ENCODE results near the gene SGCA. TPM values are rescaled to one million over a fixed set of nuclear protein-coding genes. Genes with fewer than 3 reads are reported as not detected.

Gene SGCA
- total and polyA plus RNA-seq, 9 of the 15 experiments (the other 6 are each of a cell fraction or from before 2014, with no cell fraction given), result not detected

GRCh38 chr17:50198026-50198669, 32.3 kb downstream of the SGCA start (continued):
- TF ChIP-seq FOXP4 (CRISPR knock-in tag; IDR thresholded peaks at IDR 0.05; ENCODE audit: borderline replicate concordance) (no peak), ZFX (CRISPR knock-in tag; IDR thresholded peaks at IDR 0.05) (no peak), USF1 (CRISPR knock-in tag; IDR thresholded peaks at IDR 0.05) (no peak), KAT7 (CRISPR knock-in tag; IDR thresholded peaks at IDR 0.05; ENCODE audit: borderline replicate concordance) (no peak), ZBTB9 (CRISPR knock-in tag; IDR thresholded peaks at IDR 0.05) (no peak), TAF15 (IDR thresholded peaks at IDR 0.05; ENCODE audit: low read depth, low read length) (no peak), ZNF140 (CRISPR knock-in tag; IDR thresholded peaks at IDR 0.05) (no peak), THRB (CRISPR knock-in tag; conservative IDR thresholded peaks at IDR 0.05) (no peak), TFE3 (CRISPR knock-in tag; IDR thresholded peaks at IDR 0.05) (no peak), ETS1 (conservative IDR thresholded peaks at IDR 0.05; ENCODE audit: control insufficient read depth, low read depth, low read length) (no peak), PTBP1 (IDR thresholded peaks at IDR 0.05; ENCODE audit: low read depth, low read length) (no peak), CHAMP1 (IDR thresholded peaks at IDR 0.05) (no peak), NONO (IDR thresholded peaks at IDR 0.05; ENCODE audit: low read depth in 2 of 2, low read length in 1 of 2) (no peak), HIVEP1 (CRISPR knock-in tag; IDR thresholded peaks at IDR 0.05) (no peak), RFX1 (IDR thresholded peaks at IDR 0.05) (no peak), ZFPM2 (CRISPR knock-in tag; IDR thresholded peaks at IDR 0.05) (no peak)
